Esophagus squamous epithelium (tissue), 4 donors: ENCODE results near the gene FBLN5.

Experiments used
- POLR2A ChIP-seq, 4 donors: fragments of 450-650 bp; IDR thresholded peaks; one replicate each; pipeline ENCODE4 v1.6.1; 2017; ENCODE audit warnings: antibody characterized with exemption in 4 of 4, mild to moderate bottlenecking in 4 of 4, moderate library complexity in 3 of 4
- TF ChIP-seq, protein P1 (sequence below), 6 experiments: fragments of 450-650 bp in 4 of 6; fragments of 200-600 bp in 2 of 6; sonication (generic) in 2 of 6; IDR thresholded peaks; one replicate each; pipeline ENCODE4 v1.5.1; 2016 to 2019; ENCODE audit warnings: antibody characterized with exemption in 6 of 6, mild to moderate bottlenecking in 4 of 6, moderate library complexity in 4 of 6

DNA sequence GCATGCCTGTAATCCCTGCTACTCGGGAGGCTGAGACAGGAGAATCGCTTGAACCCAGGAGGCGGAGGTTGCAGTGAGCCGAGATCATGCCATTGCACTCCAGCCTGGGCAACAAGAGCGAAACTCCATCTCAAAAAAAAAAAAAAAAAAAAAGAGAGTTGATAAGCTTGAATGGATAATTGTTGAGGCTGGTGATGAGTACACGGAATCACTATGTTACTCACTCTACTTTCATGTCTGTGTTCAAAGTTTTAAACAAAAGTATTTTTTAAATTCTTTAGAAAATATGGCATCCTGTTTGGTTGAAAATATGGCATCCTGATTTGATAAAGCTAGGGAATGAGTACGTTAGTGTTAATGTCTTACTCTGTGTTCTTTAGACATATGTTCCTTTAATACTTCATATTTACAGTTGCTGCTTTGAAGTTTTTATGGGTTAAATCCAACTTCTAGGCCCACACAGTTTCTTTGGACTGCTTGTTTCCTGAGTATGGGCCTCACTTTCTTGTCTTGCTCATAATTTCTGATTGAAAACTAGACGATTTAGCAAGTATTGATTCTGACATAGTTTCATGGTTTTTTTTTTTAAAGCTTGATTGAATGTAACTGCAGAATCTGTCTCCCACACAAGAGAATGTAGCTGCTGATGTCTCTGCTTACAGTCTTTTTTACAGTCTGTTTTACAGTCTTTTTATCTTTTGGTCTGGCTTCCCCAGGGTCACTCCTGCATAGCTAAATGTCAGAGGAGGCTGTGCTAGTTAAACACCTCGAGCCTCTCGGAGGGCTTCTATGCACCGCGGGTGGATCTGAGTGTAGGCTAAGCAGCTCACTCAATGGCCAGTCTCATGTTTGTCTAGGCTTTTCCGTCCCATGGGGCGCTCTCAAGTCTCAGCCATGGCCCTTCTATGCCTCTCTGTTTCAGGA lies 14.1 kb upstream of the FBLN5 start:
- TF ChIP-seq, protein P1, sequence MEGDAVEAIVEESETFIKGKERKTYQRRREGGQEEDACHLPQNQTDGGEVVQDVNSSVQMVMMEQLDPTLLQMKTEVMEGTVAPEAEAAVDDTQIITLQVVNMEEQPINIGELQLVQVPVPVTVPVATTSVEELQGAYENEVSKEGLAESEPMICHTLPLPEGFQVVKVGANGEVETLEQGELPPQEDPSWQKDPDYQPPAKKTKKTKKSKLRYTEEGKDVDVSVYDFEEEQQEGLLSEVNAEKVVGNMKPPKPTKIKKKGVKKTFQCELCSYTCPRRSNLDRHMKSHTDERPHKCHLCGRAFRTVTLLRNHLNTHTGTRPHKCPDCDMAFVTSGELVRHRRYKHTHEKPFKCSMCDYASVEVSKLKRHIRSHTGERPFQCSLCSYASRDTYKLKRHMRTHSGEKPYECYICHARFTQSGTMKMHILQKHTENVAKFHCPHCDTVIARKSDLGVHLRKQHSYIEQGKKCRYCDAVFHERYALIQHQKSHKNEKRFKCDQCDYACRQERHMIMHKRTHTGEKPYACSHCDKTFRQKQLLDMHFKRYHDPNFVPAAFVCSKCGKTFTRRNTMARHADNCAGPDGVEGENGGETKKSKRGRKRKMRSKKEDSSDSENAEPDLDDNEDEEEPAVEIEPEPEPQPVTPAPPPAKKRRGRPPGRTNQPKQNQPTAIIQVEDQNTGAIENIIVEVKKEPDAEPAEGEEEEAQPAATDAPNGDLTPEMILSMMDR (IDR thresholded peaks at IDR 0.05), result no peak
- TF ChIP-seq POLR2A (IDR thresholded peaks at IDR 0.05), result no peak
